ENCODE results near the gene CCDC201. TPM values are rescaled to one million over a fixed set of nuclear protein-coding genes. Genes with fewer than 3 reads are reported as not detected.

The CCDC201 gene
- polyA plus RNA-seq (2012; ENCODE audit: insufficient read length, low read depth) = not detected

- no peak for TF ChIP-seq TAF1 (IDR thresholded peaks at IDR 0.05; ENCODE audit: borderline replicate concordance, insufficient read depth, low read length)
- TF ChIP-seq SIN3A (IDR thresholded peaks at IDR 0.05; ENCODE audit: borderline replicate concordance, insufficient read depth, low read length) = no peak
- no peak for TF ChIP-seq REST (IDR thresholded peaks at IDR 0.05; ENCODE audit: insufficient read depth in 1 of 2, low read depth in 2 of 2, low read length in 2 of 2)
- TF ChIP-seq POLR2AphosphoS5 (IDR thresholded peaks at IDR 0.05; ENCODE audit: low read depth, low read length) = no peak
- TF ChIP-seq FOXP2 (optimal IDR thresholded peaks at IDR 0.05; ENCODE audit: borderline replicate concordance, extremely low read depth, extremely low read length, insufficient read depth) = no peak
Measured at GRCh38 chr7:45873035-45873354, at the start of gene CCDC201. Gene CCDC201, minus strand, starts transcription at chr7:45873082. Its CDS starts 75 bp downstream, at chr7:45873007.

- TF ChIP-seq REST (IDR thresholded peaks at IDR 0.05; ENCODE audit: insufficient read depth in 1 of 2, low read depth in 2 of 2, low read length in 2 of 2) (no peak), SIN3A (IDR thresholded peaks at IDR 0.05; ENCODE audit: borderline replicate concordance, insufficient read depth, low read length) (no peak), TAF1 (IDR thresholded peaks at IDR 0.05; ENCODE audit: borderline replicate concordance, insufficient read depth, low read length) (no peak), POLR2AphosphoS5 (IDR thresholded peaks at IDR 0.05; ENCODE audit: low read depth, low read length) (no peak), FOXP2 (optimal IDR thresholded peaks at IDR 0.05; ENCODE audit: borderline replicate concordance, extremely low read depth, extremely low read length, insufficient read depth) (no peak)
Measured at GRCh38 chr7:45921699-45922519, 49.0 kb upstream of the CCDC201 start.

- TF ChIP-seq TAF1 (IDR thresholded peaks at IDR 0.05; ENCODE audit: borderline replicate concordance, insufficient read depth, low read length) (no peak), REST (IDR thresholded peaks at IDR 0.05; ENCODE audit: insufficient read depth in 1 of 2, low read depth in 2 of 2, low read length in 2 of 2) (no peak), FOXP2 (optimal IDR thresholded peaks at IDR 0.05; ENCODE audit: borderline replicate concordance, extremely low read depth, extremely low read length, insufficient read depth) (no peak), SIN3A (IDR thresholded peaks at IDR 0.05; ENCODE audit: borderline replicate concordance, insufficient read depth, low read length) (no peak), POLR2AphosphoS5 (IDR thresholded peaks at IDR 0.05; ENCODE audit: low read depth, low read length) (no peak)
Measured at GRCh38 chr7:45921381-45921698, 48.5 kb upstream of the CCDC201 start.

- TF ChIP-seq FOXP2 (optimal IDR thresholded peaks at IDR 0.05; ENCODE audit: borderline replicate concordance, extremely low read depth, extremely low read length, insufficient read depth) (peak; percentile 17), SIN3A (IDR thresholded peaks at IDR 0.05; ENCODE audit: borderline replicate concordance, insufficient read depth, low read length) (no peak), POLR2AphosphoS5 (IDR thresholded peaks at IDR 0.05; ENCODE audit: low read depth, low read length) (peak; percentile 40; the same call in 1 of the 2 replicates)
Measured at GRCh38 chr7:45920502-45921380, 47.9 kb upstream of the CCDC201 start, which contains the start of gene IGFBP3. Gene IGFBP3, minus strand, starts transcription at chr7:45921272. Its CDS starts 132 bp downstream, at chr7:45921140.

GRCh38 chr7:45919993-45920459 lies 47.1 kb upstream of the CCDC201 start:
- TF ChIP-seq POLR2AphosphoS5 (IDR thresholded peaks at IDR 0.05; ENCODE audit: low read depth, low read length) (no peak), TAF1 (IDR thresholded peaks at IDR 0.05; ENCODE audit: borderline replicate concordance, insufficient read depth, low read length) (no peak), REST (IDR thresholded peaks at IDR 0.05; ENCODE audit: insufficient read depth in 1 of 2, low read depth in 2 of 2, low read length in 2 of 2) (no peak), FOXP2 (optimal IDR thresholded peaks at IDR 0.05; ENCODE audit: borderline replicate concordance, extremely low read depth, extremely low read length, insufficient read depth) (no peak), SIN3A (IDR thresholded peaks at IDR 0.05; ENCODE audit: borderline replicate concordance, insufficient read depth, low read length) (no peak)

All from PFSK-1 (cell line).